Mesothelial cell of epicardium (in vitro differentiated cells): ENCODE measurements around the gene DLL4. TPM values are rescaled to one million over a fixed set of nuclear protein-coding genes. Genes with fewer than 3 reads are reported as not detected.

ENCODE experiments used
- DNase-seq, 2 experiments: peaks; one replicate each; pipeline ENCODE4 v3.0.0; 2021; ENCODE audit warnings: low spot score in 2 of 2; ENCODE audit not compliant: unreplicated experiment in 2 of 2
- H3K27ac Mint-ChIP-seq: 2 replicates; pipeline ENCODE4 v1.8.0; 2021; ENCODE audit warnings: mixed read lengths
- H3K27me3 Mint-ChIP-seq: 2 replicates; pipeline ENCODE4 v1.8.0; 2021; ENCODE audit warnings: low read depth, mixed read lengths
- H3K36me3 Mint-ChIP-seq: 2 replicates; pipeline ENCODE4 v1.8.0; 2021; ENCODE audit warnings: mixed read lengths
- H3K4me1 Mint-ChIP-seq: 2 replicates; pipeline ENCODE4 v1.8.0; 2021; ENCODE audit warnings: mixed read lengths
- H3K4me3 Mint-ChIP-seq: 2 replicates; pipeline ENCODE4 v1.8.0; 2021; ENCODE audit warnings: mild to moderate bottlenecking, moderate library complexity, mixed read lengths
- H3K9me3 Mint-ChIP-seq: 2 replicates; pipeline ENCODE4 v1.8.0; 2021; ENCODE audit warnings: mixed read lengths
- total RNA-seq: library from RNA; stranded (reverse); gene quantifications from 3 replicates; pipeline ENCODE4 v1.2.1, GENCODE V29; 2021
- TF ChIP-seq, protein P1 (sequence below): fragments of 200-600 bp; sonication (generic); IDR thresholded peaks from one replicate; pipeline ENCODE4 v1.5.0; 2021; ENCODE audit warnings: antibody characterized with exemption; ENCODE audit not compliant: unreplicated experiment

Gene DLL4
- total RNA-seq, 1 donor from 2014 or later = 0.31 TPM

DNA sequence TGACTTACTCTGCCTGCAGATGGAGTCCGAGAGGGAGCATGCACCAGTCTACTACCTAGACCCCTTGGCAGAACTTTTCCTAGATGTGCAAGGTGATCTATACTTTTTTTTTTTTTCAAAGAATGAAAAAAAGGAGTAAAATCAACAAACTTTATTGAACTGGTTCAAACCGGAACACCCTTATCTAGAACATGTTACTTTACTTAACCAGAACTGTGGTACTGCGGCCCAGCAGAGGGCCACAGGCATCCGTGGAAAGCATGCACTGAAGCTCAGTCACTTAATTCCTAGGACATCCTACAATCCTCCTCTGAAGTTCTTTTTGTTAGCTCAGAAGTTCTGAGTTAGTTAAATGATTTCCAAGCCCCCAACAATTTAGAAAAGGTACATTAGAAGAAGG is 45.7 kb downstream of the DLL4 start:
- DNase-seq = no peak
- H3K4me1 Mint-ChIP-seq = no peaks in the 10 kb centered on the region
- H3K36me3 Mint-ChIP-seq = peaks cover 10% of the 10 kb centered on the region
- no peaks in the 10 kb centered on the region for H3K27me3 Mint-ChIP-seq
- TF ChIP-seq, protein P1, sequence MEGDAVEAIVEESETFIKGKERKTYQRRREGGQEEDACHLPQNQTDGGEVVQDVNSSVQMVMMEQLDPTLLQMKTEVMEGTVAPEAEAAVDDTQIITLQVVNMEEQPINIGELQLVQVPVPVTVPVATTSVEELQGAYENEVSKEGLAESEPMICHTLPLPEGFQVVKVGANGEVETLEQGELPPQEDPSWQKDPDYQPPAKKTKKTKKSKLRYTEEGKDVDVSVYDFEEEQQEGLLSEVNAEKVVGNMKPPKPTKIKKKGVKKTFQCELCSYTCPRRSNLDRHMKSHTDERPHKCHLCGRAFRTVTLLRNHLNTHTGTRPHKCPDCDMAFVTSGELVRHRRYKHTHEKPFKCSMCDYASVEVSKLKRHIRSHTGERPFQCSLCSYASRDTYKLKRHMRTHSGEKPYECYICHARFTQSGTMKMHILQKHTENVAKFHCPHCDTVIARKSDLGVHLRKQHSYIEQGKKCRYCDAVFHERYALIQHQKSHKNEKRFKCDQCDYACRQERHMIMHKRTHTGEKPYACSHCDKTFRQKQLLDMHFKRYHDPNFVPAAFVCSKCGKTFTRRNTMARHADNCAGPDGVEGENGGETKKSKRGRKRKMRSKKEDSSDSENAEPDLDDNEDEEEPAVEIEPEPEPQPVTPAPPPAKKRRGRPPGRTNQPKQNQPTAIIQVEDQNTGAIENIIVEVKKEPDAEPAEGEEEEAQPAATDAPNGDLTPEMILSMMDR = no peak
- no peaks in the 10 kb centered on the region for H3K9me3 Mint-ChIP-seq
- H3K4me3 Mint-ChIP-seq = no peak overlapping the region
- H3K27ac Mint-ChIP-seq = no peak overlapping the region

- H3K4me3 Mint-ChIP-seq = no peak overlapping the region
- TF ChIP-seq, protein P1 = no peak
- no peaks in the 10 kb centered on the region for H3K27me3 Mint-ChIP-seq
- H3K27ac Mint-ChIP-seq = no peak overlapping the region
- no peaks in the 10 kb centered on the region for H3K4me1 Mint-ChIP-seq
- DNase-seq = no peak
- H3K9me3 Mint-ChIP-seq = no peaks in the 10 kb centered on the region
- H3K36me3 Mint-ChIP-seq = peaks cover 23% of the 10 kb centered on the region
Observed at GRCh38 chr15:40976819-40977218, 47.7 kb downstream of the DLL4 start.

- TF ChIP-seq, protein P1 = no peak
- H3K9me3 Mint-ChIP-seq = no peaks in the 10 kb centered on the region
- H3K4me1 Mint-ChIP-seq = no peaks in the 10 kb centered on the region
- peaks cover 31% of the 10 kb centered on the region for H3K36me3 Mint-ChIP-seq
- no peak overlapping the region for H3K27ac Mint-ChIP-seq
- DNase-seq = no peak
- no peaks in the 10 kb centered on the region for H3K27me3 Mint-ChIP-seq
- H3K4me3 Mint-ChIP-seq = no peak overlapping the region
Observed at GRCh38 chr15:40978141-40978540, 49.0 kb downstream of the DLL4 start.

DNA sequence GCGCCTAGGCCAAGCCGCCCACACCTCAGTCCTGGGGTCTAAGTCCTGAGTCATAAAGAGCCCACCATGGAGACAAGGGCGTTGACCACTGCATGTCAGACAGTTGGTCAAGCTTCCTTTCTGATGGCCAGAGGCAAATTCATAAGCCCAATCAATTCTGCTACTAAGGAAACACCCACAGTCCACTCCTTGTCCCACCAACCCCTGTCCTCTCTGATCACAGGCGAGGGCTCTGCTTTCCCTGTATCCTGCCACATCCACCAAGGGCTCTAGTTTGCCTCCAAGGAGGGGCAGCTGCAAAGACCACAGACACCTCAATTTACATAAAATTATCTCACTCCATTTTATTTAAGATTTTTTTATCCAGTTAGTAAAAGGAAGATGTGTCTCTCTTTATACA is 49.4 kb downstream of the DLL4 start:
- no peaks in the 10 kb centered on the region for H3K27me3 Mint-ChIP-seq
- TF ChIP-seq, protein P1 = no peak
- DNase-seq = no peak
- H3K27ac Mint-ChIP-seq = no peak overlapping the region
- H3K36me3 Mint-ChIP-seq = peaks cover 34% of the 10 kb centered on the region
- H3K4me1 Mint-ChIP-seq = no peaks in the 10 kb centered on the region
- no peaks in the 10 kb centered on the region for H3K9me3 Mint-ChIP-seq
- no peak overlapping the region for H3K4me3 Mint-ChIP-seq

DNA sequence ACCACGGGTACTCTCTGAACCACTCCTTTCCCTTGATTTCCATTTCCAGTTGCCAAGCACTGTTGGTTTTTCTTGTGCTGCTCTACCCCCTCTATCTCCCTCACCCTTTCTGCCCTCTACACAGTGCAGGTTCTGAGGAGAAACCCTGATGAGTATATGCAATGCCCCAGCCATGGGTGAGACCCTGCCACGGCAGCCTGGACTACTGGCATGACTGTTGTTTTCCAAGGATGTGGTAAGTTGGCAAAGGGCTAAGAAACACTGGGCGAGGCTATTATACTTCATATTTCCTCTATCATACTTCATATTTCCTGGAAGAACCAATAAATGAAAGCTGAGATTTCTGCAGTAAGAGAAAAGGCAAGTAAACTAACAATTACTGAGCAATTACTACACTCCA is 52.0 kb downstream of the DLL4 start:
- TF ChIP-seq, protein P1 = no peak
- no peaks in the 10 kb centered on the region for H3K9me3 Mint-ChIP-seq
- H3K4me1 Mint-ChIP-seq = no peaks in the 10 kb centered on the region
- peaks cover 42% of the 10 kb centered on the region for H3K36me3 Mint-ChIP-seq
- H3K27me3 Mint-ChIP-seq = no peaks in the 10 kb centered on the region
- H3K27ac Mint-ChIP-seq = no peak overlapping the region
- no peak overlapping the region for H3K4me3 Mint-ChIP-seq
- DNase-seq = no peak

DNA sequence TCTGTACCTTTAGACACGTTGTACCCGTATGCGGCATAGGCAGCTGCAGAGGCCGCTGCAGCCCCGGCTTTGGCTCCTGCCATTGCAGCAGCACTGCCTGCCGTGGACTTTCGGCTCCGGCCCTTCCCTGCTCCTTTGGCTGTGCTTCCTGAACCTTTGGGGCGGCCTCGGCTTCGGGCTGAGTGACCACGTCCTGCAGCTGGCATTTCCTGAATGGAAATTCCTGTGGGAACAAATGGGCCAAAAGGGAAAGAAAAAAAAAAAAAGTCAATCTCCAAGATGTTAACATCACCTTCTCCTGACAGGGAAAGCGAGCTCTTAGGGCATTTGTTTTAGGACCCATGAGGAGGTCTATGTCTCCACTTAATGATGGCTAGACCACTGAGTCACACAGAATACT is 53.7 kb downstream of the DLL4 start:
- DNase-seq = no peak
- Mint-ChIP-seq H3K9me3 (no peaks in the 10 kb centered on the region), H3K4me3 (no peak overlapping the region), H3K36me3 (peaks cover 46% of the 10 kb centered on the region), H3K4me1 (peaks cover 6% of the 10 kb centered on the region), H3K27me3 (no peaks in the 10 kb centered on the region), H3K27ac (no peak overlapping the region)
- TF ChIP-seq, protein P1 = no peak
